Peyer's patch (tissue), 4 donors: ENCODE results near the gene TPM1. TPM values are rescaled to one million over a fixed set of nuclear protein-coding genes. Genes with fewer than 3 reads are reported as not detected.
A peak's percentile ranks its signal among the peaks of the same experiment; 100 is the strongest.

Source experiments
- DNase-seq, 3 donors: peaks; one replicate each; pipeline ENCODE4 v3.0.0-alpha.2; 2017 to 2019
- H3K27ac ChIP-seq, 4 donors: fragments of 200-600 bp; sonication (generic); one replicate each; pipeline ENCODE4 v1.5.1; 2016 to 2019
- H3K27me3 ChIP-seq, 2 donors: fragments of 200-600 bp; sonication (generic); one replicate each; pipeline ENCODE4 v1.5.1; 2019
- H3K36me3 ChIP-seq, 3 donors: fragments of 200-600 bp; sonication (generic); one replicate each; pipeline ENCODE4 v1.5.1; 2016 to 2019
- H3K4me1 ChIP-seq, 4 donors: fragments of 200-600 bp; sonication (generic); one replicate each; pipeline ENCODE4 v1.5.1; 2016 to 2019
- H3K4me3 ChIP-seq, 4 donors: fragments of 200-600 bp; sonication (generic); 1 replicate in 3 of 4; 2 replicates in 1 of 4; pipeline ENCODE4 v1.5.1; 2016 to 2019; ENCODE audit warnings: mild to moderate bottlenecking in 1 of 4
- H3K9me3 ChIP-seq, 4 donors: fragments of 200-600 bp; sonication (generic); one replicate each; pipeline ENCODE4 v1.5.1; 2016 to 2019; ENCODE audit warnings: mild to moderate bottlenecking in 1 of 4
- CTCF ChIP-seq, 6 experiments: fragments of 450-650 bp in 4 of 6; fragments of 200-600 bp in 2 of 6; sonication (generic) in 1 of 6; IDR thresholded peaks; one replicate each; pipeline ENCODE4 v1.5.1; 2017 to 2019; ENCODE audit warnings: antibody characterized with exemption in 6 of 6, mild to moderate bottlenecking in 3 of 6, moderate library complexity in 1 of 6
- POLR2A ChIP-seq, 2 donors: fragments of 450-650 bp; IDR thresholded peaks; one replicate each; pipeline ENCODE4 v1.5.1; 2017; ENCODE audit warnings: antibody characterized with exemption in 2 of 2, mild to moderate bottlenecking in 2 of 2, moderate library complexity in 2 of 2
- total RNA-seq, 4 donors: library from RNA; depleted of rRNA; stranded (reverse); fragments of >200 nt; gene quantifications; one replicate each; pipeline ENCODE4 v1.1.0, GENCODE V29; 2016

TPM1 gene
- total RNA-seq, 4 donors from 2014 or later = 555 to 997 (median 617) TPM

- no peak for DNase-seq
- Histone ChIP-seq H3K27me3 (no peaks in the 10 kb centered on the region), H3K9me3 (no peaks in the 10 kb centered on the region), H3K4me1 (peaks cover 0 to 56% (median 0%) of the 10 kb centered on the region in 4 donors), H3K4me3 (no peak overlapping the region), H3K36me3 (peaks cover 0 to 77% (median 0%) of the 10 kb centered on the region in 3 donors), H3K27ac (peak overlapping the region in 1 of 4 donors; percentile 16)
- TF ChIP-seq POLR2A (IDR thresholded peaks at IDR 0.05) = no peak
- no peak for TF ChIP-seq CTCF (IDR thresholded peaks at IDR 0.05)
Measured at GRCh38 chr15:63059075-63059474, 16.5 kb downstream of the TPM1 start.

- H3K27me3 ChIP-seq = no peaks in the 10 kb centered on the region
- peaks cover 0 to 84% (median 0%) of the 10 kb centered on the region in 3 donors for H3K36me3 ChIP-seq
- H3K27ac ChIP-seq = peak overlapping the region in 2 of 4 donors; percentile 16 to 38
- H3K4me3 ChIP-seq = no peak overlapping the region
- H3K4me1 ChIP-seq = peaks cover 0 to 50% (median 0%) of the 10 kb centered on the region in 4 donors
- TF ChIP-seq POLR2A (IDR thresholded peaks at IDR 0.05) (no peak), CTCF (IDR thresholded peaks at IDR 0.05) (no peak)
- DNase-seq = no peak
- no peaks in the 10 kb centered on the region for H3K9me3 ChIP-seq
Measured at GRCh38 chr15:63059573-63060216, 17.1 kb downstream of the TPM1 start.

GRCh38 chr15:63060699-63061098, 18.2 kb downstream of the TPM1 start:
- no peak overlapping the region for H3K4me3 ChIP-seq
- H3K27ac ChIP-seq = peak overlapping the region in 1 of 4 donors; percentile 16
- no peak for DNase-seq
- peaks cover 0 to 94% (median 0%) of the 10 kb centered on the region in 3 donors for H3K36me3 ChIP-seq
- peaks cover 0 to 41% (median 0%) of the 10 kb centered on the region in 4 donors for H3K4me1 ChIP-seq
- H3K27me3 ChIP-seq = no peaks in the 10 kb centered on the region
- TF ChIP-seq POLR2A (IDR thresholded peaks at IDR 0.05) (no peak), CTCF (IDR thresholded peaks at IDR 0.05) (no peak)
- H3K9me3 ChIP-seq = no peaks in the 10 kb centered on the region

- Histone ChIP-seq H3K27ac (no peak overlapping the region), H3K9me3 (no peaks in the 10 kb centered on the region), H3K4me3 (no peak overlapping the region), H3K27me3 (no peaks in the 10 kb centered on the region), H3K36me3 (peaks cover 0 to 98% (median 0%) of the 10 kb centered on the region in 3 donors), H3K4me1 (peaks cover 0 to 28% (median 0%) of the 10 kb centered on the region in 4 donors)
- TF ChIP-seq POLR2A (IDR thresholded peaks at IDR 0.05) (no peak), CTCF (IDR thresholded peaks at IDR 0.05) (no peak)
- DNase-seq = no peak
Measured at GRCh38 chr15:63061975-63062374, 19.4 kb downstream of the TPM1 start.

- no peak overlapping the region for H3K27ac ChIP-seq
- H3K4me3 ChIP-seq = no peak overlapping the region
- no peak for DNase-seq
- H3K9me3 ChIP-seq = no peaks in the 10 kb centered on the region
- TF ChIP-seq CTCF (IDR thresholded peaks at IDR 0.05) (no peak), POLR2A (IDR thresholded peaks at IDR 0.05) (no peak)
- peaks cover 0 to 25% (median 0%) of the 10 kb centered on the region in 4 donors for H3K4me1 ChIP-seq
- H3K27me3 ChIP-seq = no peaks in the 10 kb centered on the region
- H3K36me3 ChIP-seq = peaks cover 0 to 98% (median 0%) of the 10 kb centered on the region in 3 donors
Measured at GRCh38 chr15:63063164-63063756, 20.7 kb downstream of the TPM1 start.
